ENCODE results near the gene PPP1R12B.

DNA sequence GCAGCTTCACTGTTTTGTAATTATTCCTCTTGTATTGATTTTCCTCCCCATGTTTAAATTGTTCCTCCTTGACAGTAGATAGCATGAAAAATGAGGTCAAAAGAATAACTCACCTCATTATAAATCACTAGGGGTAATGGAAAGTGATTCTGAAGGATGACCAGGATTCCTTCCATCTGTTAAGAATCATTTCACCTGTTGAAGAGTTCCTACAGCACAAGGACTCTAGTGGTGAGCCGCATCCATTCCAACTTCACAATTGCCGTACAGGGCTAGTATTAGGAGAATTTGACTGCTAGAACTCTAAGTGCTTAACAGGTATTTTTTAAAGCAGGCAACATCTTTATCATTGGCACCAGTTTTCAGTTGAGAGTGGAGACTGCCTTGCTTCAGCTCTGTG is 13.7 kb downstream of the PPP1R12B start:
- TF ChIP-seq, protein P1, sequence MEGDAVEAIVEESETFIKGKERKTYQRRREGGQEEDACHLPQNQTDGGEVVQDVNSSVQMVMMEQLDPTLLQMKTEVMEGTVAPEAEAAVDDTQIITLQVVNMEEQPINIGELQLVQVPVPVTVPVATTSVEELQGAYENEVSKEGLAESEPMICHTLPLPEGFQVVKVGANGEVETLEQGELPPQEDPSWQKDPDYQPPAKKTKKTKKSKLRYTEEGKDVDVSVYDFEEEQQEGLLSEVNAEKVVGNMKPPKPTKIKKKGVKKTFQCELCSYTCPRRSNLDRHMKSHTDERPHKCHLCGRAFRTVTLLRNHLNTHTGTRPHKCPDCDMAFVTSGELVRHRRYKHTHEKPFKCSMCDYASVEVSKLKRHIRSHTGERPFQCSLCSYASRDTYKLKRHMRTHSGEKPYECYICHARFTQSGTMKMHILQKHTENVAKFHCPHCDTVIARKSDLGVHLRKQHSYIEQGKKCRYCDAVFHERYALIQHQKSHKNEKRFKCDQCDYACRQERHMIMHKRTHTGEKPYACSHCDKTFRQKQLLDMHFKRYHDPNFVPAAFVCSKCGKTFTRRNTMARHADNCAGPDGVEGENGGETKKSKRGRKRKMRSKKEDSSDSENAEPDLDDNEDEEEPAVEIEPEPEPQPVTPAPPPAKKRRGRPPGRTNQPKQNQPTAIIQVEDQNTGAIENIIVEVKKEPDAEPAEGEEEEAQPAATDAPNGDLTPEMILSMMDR (conservative IDR thresholded peaks at IDR 0.05 in 1 of 2, IDR thresholded peaks at IDR 0.05 in 1 of 2; ENCODE audit: low read depth in 1 of 2, low read length in 2 of 2): no peak
- no peak for TF ChIP-seq EZH2 (IDR thresholded peaks at IDR 0.05; ENCODE audit: low read length, missing control alignments)
